Suprapubic skin (tissue), 4 donors: ENCODE data around the gene CTSL. TPM values are rescaled to one million over a fixed set of nuclear protein-coding genes. Genes with fewer than 3 reads are reported as not detected.
"Not testable (repeated sequence)": the region's sequence is repeated elsewhere in the genome, so short reads cannot be mapped to it uniquely, and the experiment has no call there.

Experiments used
- DNase-seq, 2 donors: peaks; one replicate each; pipeline ENCODE4 v3.0.0-alpha.2; 2019; ENCODE audit warnings: low spot score in 2 of 2
- H3K27ac ChIP-seq: fragments of 200-600 bp; sonication (generic); one replicate; pipeline ENCODE4 v1.5.1; 2019
- H3K27me3 ChIP-seq: fragments of 200-600 bp; sonication (generic); one replicate; pipeline ENCODE4 v1.5.1; 2019
- H3K36me3 ChIP-seq: fragments of 200-600 bp; sonication (generic); one replicate; pipeline ENCODE4 v1.5.1; 2019
- H3K4me1 ChIP-seq: fragments of 200-600 bp; sonication (generic); one replicate; pipeline ENCODE4 v1.5.1; 2019
- H3K4me3 ChIP-seq: fragments of 200-600 bp; sonication (generic); one replicate; pipeline ENCODE4 v1.5.1; 2019; ENCODE audit warnings: mild to moderate bottlenecking
- H3K9me3 ChIP-seq: fragments of 200-600 bp; sonication (generic); one replicate; pipeline ENCODE4 v1.5.1; 2019
- CTCF ChIP-seq, 2 donors: fragments of 200-600 bp in 1 of 2; fragments of 450-650 bp in 1 of 2; sonication (generic) in 1 of 2; IDR thresholded peaks; one replicate each; pipeline ENCODE4 v1.5.1; 2016 to 2019; ENCODE audit warnings: antibody characterized with exemption in 2 of 2, mild to moderate bottlenecking in 1 of 2, moderate library complexity in 1 of 2
- EP300 ChIP-seq: sonication (generic); formaldehyde crosslinking; IDR thresholded peaks from one replicate; pipeline ENCODE4 v1.6.1; 2017; ENCODE audit warnings: antibody characterized with exemption
- POLR2A ChIP-seq, 2 donors: fragments of 450-650 bp; IDR thresholded peaks; one replicate each; pipeline ENCODE4 v1.6.1; 2017; ENCODE audit warnings: antibody characterized with exemption in 2 of 2, mild to moderate bottlenecking in 2 of 2, moderate library complexity in 2 of 2
- POLR2AphosphoS5 ChIP-seq, 3 donors: sonication (generic); formaldehyde crosslinking; IDR thresholded peaks; one replicate each; pipeline ENCODE4 v1.6.1; 2017; ENCODE audit warnings: antibody characterized with exemption in 3 of 3
- WGBS: methylation state at CpG from one replicate; pipeline ENCODE4 v1.1.5; 2018; 5-methylcytosine and 5-hydroxymethylcytosine counted together
- total RNA-seq, 4 donors: library from RNA; depleted of rRNA; stranded (reverse); fragments of >200 nt; gene quantifications; one replicate each; pipeline ENCODE4 v1.1.0, GENCODE V29; 2016

CTSL gene
- total RNA-seq, 4 donors from 2014 or later = 24.6 to 36.8 (median 27.8) TPM

- 70% methylated on average over 5 of the region's 5 CpGs for WGBS
- Histone ChIP-seq H3K4me3 (no peak overlapping the region), H3K4me1 (no peaks in the 10 kb centered on the region), H3K27me3 (peaks cover 4% of the 10 kb centered on the region), H3K36me3 (no peaks in the 10 kb centered on the region), H3K9me3 (no peaks in the 10 kb centered on the region), H3K27ac (no peak overlapping the region)
- no peak for DNase-seq
- TF ChIP-seq CTCF (IDR thresholded peaks at IDR 0.05) (no peak), POLR2A (IDR thresholded peaks at IDR 0.05) (no peak), POLR2AphosphoS5 (IDR thresholded peaks at IDR 0.05) (no peak), EP300 (no peak)
Observed at GRCh38 chr9:87749335-87750035, 23.6 kb downstream of the CTSL start.

GRCh38 chr9:87750726-87751125 is 24.8 kb downstream of the CTSL start:
- Histone ChIP-seq H3K27me3 (peaks cover 4% of the 10 kb centered on the region), H3K4me1 (no peaks in the 10 kb centered on the region), H3K27ac (no peak overlapping the region), H3K9me3 (no peaks in the 10 kb centered on the region), H3K4me3 (no peak overlapping the region), H3K36me3 (no peaks in the 10 kb centered on the region)
- TF ChIP-seq CTCF (IDR thresholded peaks at IDR 0.05) = no peak
- no peak for TF ChIP-seq EP300
- TF ChIP-seq POLR2AphosphoS5 (IDR thresholded peaks at IDR 0.05) = no peak
- no peak for TF ChIP-seq POLR2A (IDR thresholded peaks at IDR 0.05)
- no peak for DNase-seq
- WGBS = 44% methylated on average over 2 of the region's 2 CpGs

- Histone ChIP-seq H3K27me3 (peaks cover 4% of the 10 kb centered on the region), H3K27ac (no peak overlapping the region), H3K4me1 (no peaks in the 10 kb centered on the region), H3K4me3 (no peak overlapping the region), H3K36me3 (no peaks in the 10 kb centered on the region), H3K9me3 (no peaks in the 10 kb centered on the region)
- no peak for DNase-seq
- TF ChIP-seq POLR2A (IDR thresholded peaks at IDR 0.05) = no peak
- TF ChIP-seq CTCF (IDR thresholded peaks at IDR 0.05) = no peak
- TF ChIP-seq EP300 = no peak
- no peak for TF ChIP-seq POLR2AphosphoS5 (IDR thresholded peaks at IDR 0.05)
- WGBS = 88% methylated on average over 3 of the region's 3 CpGs
Observed at GRCh38 chr9:87751423-87751822, 25.5 kb downstream of the CTSL start.

- no peak overlapping the region for H3K27ac ChIP-seq
- TF ChIP-seq POLR2AphosphoS5 (IDR thresholded peaks at IDR 0.05) (no peak), EP300 (no peak), POLR2A (IDR thresholded peaks at IDR 0.05) (no peak), CTCF (IDR thresholded peaks at IDR 0.05) (no peak)
- H3K4me3 ChIP-seq = no peak overlapping the region
- 69% methylated on average over 4 of the region's 4 CpGs for WGBS
- no peaks in the 10 kb centered on the region for H3K4me1 ChIP-seq
- H3K36me3 ChIP-seq = no peaks in the 10 kb centered on the region
- H3K9me3 ChIP-seq = no peaks in the 10 kb centered on the region
- peaks cover 4% of the 10 kb centered on the region for H3K27me3 ChIP-seq
- DNase-seq = no peak
Observed at GRCh38 chr9:87751868-87752267, 25.9 kb downstream of the CTSL start.

GRCh38 chr9:87753313-87753712 is 27.4 kb downstream of the CTSL start:
- no peaks in the 10 kb centered on the region for H3K36me3 ChIP-seq
- H3K4me3 ChIP-seq = no peak overlapping the region
- H3K27me3 ChIP-seq = no peaks in the 10 kb centered on the region
- no peaks in the 10 kb centered on the region for H3K9me3 ChIP-seq
- H3K4me1 ChIP-seq = no peaks in the 10 kb centered on the region
- H3K27ac ChIP-seq = no peak overlapping the region
- no peak for TF ChIP-seq POLR2AphosphoS5 (IDR thresholded peaks at IDR 0.05)
- no peak for TF ChIP-seq EP300
- TF ChIP-seq CTCF (IDR thresholded peaks at IDR 0.05) = no peak
- no peak for TF ChIP-seq POLR2A (IDR thresholded peaks at IDR 0.05)
- WGBS = 52% methylated on average over 2 of the region's 2 CpGs
- DNase-seq = no peak

GRCh38 chr9:87758330-87758729 is 32.4 kb downstream of the CTSL start:
- H3K4me3 ChIP-seq, H3K9me3 ChIP-seq, DNase-seq, H3K36me3 ChIP-seq, H3K27ac ChIP-seq, H3K27me3 ChIP-seq, H3K4me1 ChIP-seq: not testable (repeated sequence)
- no CpG with 5 or more reads among the region's 24 CpGs for WGBS

- H3K9me3 ChIP-seq, H3K4me3 ChIP-seq, DNase-seq, H3K27ac ChIP-seq, H3K36me3 ChIP-seq, H3K27me3 ChIP-seq, H3K4me1 ChIP-seq: not testable (repeated sequence)
Observed at GRCh38 chr9:87759980-87760379, 34.1 kb downstream of the CTSL start.
